ENCODE measurements around the gene GMEB2. TPM values are rescaled to one million over a fixed set of nuclear protein-coding genes. Genes with fewer than 3 reads are reported as not detected.
"Not testable (repeated sequence)": the region's sequence is repeated elsewhere in the genome, so short reads cannot be mapped to it uniquely, and the experiment has no call there.

GMEB2 gene
- total RNA-seq, 1 experiment from 2014 or later: 10.4 TPM

DNA sequence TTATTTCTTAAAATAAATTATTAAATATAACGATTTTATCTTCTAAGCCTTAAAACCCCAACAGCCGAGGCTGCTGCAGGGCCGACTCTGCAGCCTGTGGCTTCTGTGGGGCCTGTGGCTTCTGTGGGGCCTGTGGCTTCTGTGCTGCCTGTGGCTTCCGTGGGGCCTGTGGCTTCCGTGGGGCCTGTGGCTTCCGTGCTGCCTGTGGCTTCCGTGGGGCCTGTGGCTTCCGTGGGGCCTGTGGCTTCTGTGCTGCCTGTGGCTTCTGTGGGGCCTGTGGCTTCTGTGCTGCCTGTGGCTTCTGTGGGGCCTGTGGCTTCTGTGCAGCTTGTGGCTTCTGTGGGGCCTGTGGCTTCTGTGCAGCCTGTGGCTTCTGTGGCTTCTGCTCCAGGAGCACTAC is 25.2 kb downstream of the GMEB2 start:
- H3K36me3 ChIP-seq: peaks cover 39% of the 10 kb centered on the region
- H3K27me3 ChIP-seq (replicated peaks); H3K4me3 ChIP-seq; H3K27ac ChIP-seq; H3K4me1 ChIP-seq (replicated peaks); DNase-seq (ENCODE audit: low read depth in 1 of 2, low spot score in 2 of 2); H3K9me3 ChIP-seq (replicated peaks): not testable (repeated sequence)

DNA sequence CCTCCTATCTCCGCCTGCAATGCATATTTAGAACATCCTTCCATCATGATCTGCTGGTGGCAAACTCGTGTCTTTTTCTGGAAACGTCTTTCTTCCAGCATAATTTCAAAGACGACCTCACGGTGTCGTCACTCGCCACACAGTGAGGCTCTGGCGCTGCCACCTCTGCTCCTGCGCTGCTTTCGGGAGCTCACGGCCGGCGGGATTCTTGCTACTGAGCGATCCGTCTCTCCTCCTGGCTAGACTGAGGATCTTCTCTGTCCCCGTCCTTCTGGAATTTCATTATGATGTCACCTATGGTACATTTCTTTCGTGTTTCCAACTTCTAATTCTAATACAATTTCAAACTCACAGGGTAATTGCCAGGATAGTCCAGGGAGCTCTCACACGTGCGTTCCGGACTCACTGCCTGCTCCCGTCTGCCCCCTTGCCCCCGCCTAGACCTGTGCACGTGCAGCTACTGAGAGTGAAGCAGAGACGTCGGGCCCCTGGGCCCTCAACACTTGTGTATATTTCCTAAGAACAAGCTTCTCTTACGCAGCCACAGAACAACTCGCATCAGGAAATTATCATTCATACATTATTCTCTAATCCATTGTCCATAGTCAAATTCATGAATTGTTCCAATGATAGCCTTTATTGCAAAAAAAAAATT is 27.4 kb downstream of the GMEB2 start:
- H3K4me3 ChIP-seq: no peak overlapping the region
- H3K27ac ChIP-seq: no peak overlapping the region
- H3K9me3 ChIP-seq (replicated peaks): no peaks in the 10 kb centered on the region
- H3K4me1 ChIP-seq (replicated peaks): no peaks in the 10 kb centered on the region
- no peak for DNase-seq (ENCODE audit: low read depth in 1 of 2, low spot score in 2 of 2)
- H3K36me3 ChIP-seq: peaks cover 49% of the 10 kb centered on the region
- H3K27me3 ChIP-seq (replicated peaks): no peaks in the 10 kb centered on the region

DNA sequence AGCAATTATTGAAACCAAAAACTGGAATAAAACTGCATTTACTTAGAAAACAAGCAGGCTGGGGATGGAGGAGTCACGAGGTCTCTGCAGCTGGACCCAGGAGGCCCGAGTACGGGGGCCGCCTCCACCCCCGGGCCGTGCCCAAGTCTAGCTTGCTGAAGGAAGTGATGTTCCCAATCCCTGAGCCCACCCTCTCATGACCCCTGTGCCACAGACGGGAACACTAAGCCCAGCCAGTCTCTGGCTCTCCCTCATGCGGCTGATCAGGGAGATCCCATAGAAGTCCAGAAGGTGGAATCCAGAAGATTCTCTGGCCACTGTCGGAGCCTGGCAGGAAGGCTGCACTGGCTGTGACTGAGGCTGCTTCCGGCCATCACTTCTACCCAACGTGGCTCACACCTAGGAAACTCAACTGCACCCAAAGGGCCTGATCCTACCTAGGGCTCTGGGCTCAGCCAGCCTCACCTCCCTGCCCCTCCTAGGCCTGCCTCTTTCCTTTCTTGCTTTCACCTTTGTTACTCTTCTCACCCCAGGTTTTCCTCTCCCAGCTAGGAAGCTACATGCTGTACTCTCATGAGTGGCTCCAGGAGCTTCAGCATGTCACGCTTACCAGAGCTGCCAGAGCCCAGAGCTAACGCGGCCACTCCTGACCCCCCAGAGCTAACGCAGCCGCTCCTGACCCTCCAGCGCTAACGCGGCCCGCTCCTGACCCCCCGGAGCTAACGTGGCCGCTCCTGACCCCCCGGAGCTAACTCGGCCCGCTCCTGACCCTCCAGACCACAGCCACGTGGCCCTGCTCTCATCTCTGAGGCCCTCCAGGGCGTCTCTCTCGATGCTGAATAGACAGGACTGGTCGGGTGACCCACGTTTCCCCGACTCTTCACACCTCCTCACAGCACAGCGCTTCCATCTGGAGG is 28.2 kb downstream of the GMEB2 start:
- Histone ChIP-seq H3K36me3 (peaks cover 55% of the 10 kb centered on the region), H3K4me3 (no peak overlapping the region), H3K4me1 (replicated peaks) (no peaks in the 10 kb centered on the region), H3K9me3 (replicated peaks) (no peaks in the 10 kb centered on the region), H3K27ac (no peak overlapping the region), H3K27me3 (replicated peaks) (no peaks in the 10 kb centered on the region)
- no peak for DNase-seq (ENCODE audit: low read depth in 1 of 2, low spot score in 2 of 2)

DNA sequence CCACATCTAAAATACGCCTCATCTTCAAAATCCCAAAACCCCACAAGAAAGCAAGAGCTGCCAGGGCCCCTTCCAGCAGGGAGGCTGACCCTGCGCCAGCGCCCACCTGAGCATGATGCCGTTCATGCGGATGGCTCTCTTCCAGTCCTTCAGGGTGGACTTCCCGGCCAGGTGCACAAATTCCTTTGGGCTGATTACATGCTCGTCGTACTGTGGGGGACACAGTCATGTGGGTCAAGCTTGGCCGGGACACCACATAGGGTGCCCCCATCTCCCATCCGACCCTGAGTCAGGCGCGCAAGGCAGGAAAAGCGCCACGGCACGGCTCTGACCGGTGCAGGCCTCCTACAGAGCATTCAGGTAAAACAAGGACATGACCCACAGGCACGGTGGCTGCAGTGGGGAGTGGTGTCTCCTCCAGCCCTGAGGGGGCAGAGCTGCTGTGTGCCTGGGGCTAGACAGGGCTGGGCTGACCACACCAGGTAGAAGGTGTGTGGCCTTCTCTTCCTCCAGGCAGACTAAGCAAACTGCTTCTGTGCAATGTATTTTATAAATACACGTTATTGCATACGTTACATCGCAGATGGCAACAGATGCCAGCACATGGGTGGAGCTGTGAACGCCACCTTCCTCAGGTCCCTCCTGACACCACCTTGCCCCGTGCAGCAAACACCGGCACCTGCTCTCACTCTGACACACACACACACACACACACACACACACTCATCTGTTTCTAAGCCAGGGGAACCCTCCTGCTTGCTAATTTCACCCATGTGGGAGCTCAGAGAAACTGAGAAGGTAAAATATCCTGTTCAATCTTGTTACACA is 29.0 kb downstream of the GMEB2 start:
- Histone ChIP-seq H3K27ac (no peak overlapping the region), H3K27me3 (replicated peaks) (no peaks in the 10 kb centered on the region)

DNA sequence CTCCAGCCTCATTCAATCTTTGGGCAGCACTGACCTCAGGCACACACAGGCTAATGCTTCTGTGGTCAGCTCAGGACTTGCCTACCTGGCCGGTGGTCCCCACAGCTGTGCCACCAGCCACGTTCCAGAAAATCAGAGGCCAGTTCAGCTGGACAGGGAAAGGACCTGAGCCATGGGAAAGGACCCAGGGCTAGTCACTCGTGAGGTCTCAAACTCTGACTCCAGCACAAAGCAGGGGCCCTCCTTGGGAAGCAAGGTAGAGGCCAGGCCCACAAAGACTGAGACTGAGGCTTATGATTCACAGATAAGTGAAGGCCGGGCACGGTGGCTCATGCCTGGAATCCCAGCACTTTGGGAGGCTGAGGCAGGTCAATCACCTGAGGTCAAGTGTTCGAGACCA is 30.5 kb downstream of the GMEB2 start:
- Histone ChIP-seq H3K4me3 (no peak overlapping the region), H3K27ac (no peak overlapping the region), H3K9me3 (replicated peaks) (no peaks in the 10 kb centered on the region), H3K36me3 (peaks cover 66% of the 10 kb centered on the region), H3K4me1 (replicated peaks) (no peaks in the 10 kb centered on the region), H3K27me3 (replicated peaks) (no peaks in the 10 kb centered on the region)
- DNase-seq (ENCODE audit: low read depth in 1 of 2, low spot score in 2 of 2): no peak

More for the DNA sequence above, 29.0 kb downstream of the GMEB2 start:
- no peak for DNase-seq (ENCODE audit: low read depth in 1 of 2, low spot score in 2 of 2)
- H3K4me1 ChIP-seq (replicated peaks): no peaks in the 10 kb centered on the region
- H3K4me3 ChIP-seq: no peak overlapping the region
- H3K36me3 ChIP-seq: peaks cover 62% of the 10 kb centered on the region
- no peaks in the 10 kb centered on the region for H3K9me3 ChIP-seq (replicated peaks)

DNA sequence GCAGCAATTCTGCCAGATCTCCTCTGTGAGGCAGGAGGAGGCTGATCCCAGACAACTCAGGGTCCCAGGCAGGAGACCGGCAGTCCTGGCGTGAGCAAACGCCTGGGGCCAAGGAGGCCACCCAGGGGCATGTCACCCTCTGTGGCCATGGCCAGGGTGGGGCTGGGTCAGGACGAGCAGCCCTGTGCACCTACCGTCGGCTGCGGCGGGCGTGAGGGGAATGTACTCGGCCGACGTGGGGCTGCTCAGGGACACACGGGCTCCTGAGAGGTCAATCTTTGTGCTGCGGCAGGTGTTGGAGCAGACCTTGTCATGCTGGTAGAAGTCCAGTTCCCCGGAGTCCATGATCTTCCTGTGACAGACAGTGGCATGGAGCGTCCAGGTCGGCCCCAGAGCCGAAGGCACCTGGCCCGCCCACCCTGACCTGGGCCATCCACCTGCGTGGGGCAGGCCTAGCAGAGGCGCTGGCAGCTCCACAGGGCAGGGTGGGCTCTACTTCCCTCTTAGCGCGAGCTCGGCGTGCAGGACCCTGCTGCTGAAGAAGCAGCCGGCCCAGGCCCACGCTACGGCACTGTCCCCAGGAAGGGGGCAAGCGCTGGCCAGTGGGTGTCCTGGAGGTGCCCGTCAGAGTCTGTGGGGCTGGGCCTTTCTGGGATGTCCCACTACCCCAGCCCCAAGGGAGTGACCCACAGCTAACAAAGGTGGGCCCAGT is 31.3 kb downstream of the GMEB2 start:
- DNase-seq (ENCODE audit: low read depth in 1 of 2, low spot score in 2 of 2): no peak
- H3K9me3 ChIP-seq (replicated peaks): no peaks in the 10 kb centered on the region
- H3K27ac ChIP-seq: no peak overlapping the region
- H3K36me3 ChIP-seq: peaks cover 65% of the 10 kb centered on the region
- no peaks in the 10 kb centered on the region for H3K27me3 ChIP-seq (replicated peaks)
- H3K4me3 ChIP-seq: no peak overlapping the region
- no peaks in the 10 kb centered on the region for H3K4me1 ChIP-seq (replicated peaks)

DNA sequence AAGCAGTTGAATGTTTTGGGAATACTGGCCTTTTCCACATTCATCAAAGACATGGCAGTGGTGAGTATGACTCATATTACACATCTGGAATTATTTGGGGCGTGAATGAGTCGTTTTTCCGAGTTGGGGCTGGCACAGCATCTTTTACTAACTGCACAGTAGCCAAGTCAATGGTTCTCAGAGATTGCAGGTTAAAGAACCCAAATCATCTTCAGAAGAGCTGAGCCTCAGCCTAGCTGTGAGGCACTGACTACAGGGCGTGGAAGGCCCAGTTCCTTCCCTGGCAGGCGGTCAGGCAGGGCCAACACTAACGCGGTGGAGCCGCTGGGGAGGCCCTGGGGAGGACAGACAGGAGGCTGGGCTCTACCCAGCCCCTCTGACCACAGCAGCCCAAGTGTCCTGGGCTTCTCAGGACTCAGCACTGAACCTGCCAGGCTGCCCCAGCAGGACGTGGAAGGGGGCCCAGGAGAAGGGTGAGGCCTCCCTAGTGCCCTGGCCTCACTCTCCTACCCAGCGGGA is 32.8 kb downstream of the GMEB2 start:
- Histone ChIP-seq H3K9me3 (replicated peaks) (no peaks in the 10 kb centered on the region), H3K4me3 (no peak overlapping the region), H3K4me1 (replicated peaks) (no peaks in the 10 kb centered on the region), H3K27me3 (replicated peaks) (no peaks in the 10 kb centered on the region), H3K27ac (no peak overlapping the region), H3K36me3 (peaks cover 64% of the 10 kb centered on the region)
- DNase-seq (ENCODE audit: low read depth in 1 of 2, low spot score in 2 of 2): no peak

DNA sequence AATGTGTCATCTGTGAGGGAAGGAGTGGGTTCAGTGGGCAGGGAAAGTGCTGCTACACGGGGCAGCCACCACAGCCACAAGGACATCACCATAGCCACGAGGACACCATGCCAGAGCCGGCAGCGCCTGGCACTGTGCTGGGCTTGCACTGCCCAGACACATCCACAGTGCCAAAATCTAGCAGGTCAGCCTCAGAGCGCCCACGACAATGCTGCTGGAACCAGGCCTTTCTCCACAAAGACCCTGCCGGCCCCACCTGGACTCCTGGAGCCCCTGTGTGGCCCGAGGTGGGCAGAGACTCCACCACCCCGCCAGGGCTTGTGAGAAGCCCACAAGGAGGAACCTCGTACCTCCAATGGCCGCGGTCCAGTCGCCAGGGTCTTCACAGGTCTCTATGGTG is 34.2 kb downstream of the GMEB2 start:
- Histone ChIP-seq H3K4me1 (replicated peaks) (no peaks in the 10 kb centered on the region), H3K4me3 (no peak overlapping the region), H3K27me3 (replicated peaks) (no peaks in the 10 kb centered on the region), H3K27ac (no peak overlapping the region), H3K36me3 (peaks cover 67% of the 10 kb centered on the region), H3K9me3 (replicated peaks) (no peaks in the 10 kb centered on the region)
- no peak for DNase-seq (ENCODE audit: low read depth in 1 of 2, low spot score in 2 of 2)

DNA sequence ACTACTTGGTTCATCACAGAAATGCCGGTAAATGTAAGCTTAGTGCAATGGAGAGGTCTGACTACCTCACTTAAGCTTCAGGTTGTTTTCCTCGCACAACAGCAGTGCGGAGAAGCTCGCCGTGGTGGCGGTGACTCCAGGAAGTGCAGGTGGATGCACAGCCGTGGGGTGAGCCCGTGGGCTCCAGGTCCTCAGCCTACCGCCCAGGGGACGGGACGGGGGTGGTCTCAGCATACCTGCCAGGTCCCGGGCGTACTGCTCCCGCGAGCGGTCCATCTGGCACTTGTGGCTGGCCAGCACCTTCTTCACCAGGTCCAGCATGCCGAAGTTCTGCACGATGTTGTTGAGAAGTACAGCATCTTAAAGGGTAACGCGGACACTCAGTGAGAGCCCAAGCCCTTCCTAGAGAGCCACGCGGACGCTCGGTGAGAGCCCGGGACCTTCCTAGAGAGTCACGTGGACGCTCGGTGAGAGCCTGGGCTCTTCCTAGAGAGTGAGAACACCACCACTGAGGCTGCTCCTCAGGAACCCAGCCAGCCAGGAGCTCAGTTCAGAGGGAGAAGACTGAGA is 35.0 kb downstream of the GMEB2 start:
- no peaks in the 10 kb centered on the region for H3K9me3 ChIP-seq (replicated peaks)
- no peaks in the 10 kb centered on the region for H3K27me3 ChIP-seq (replicated peaks)
- H3K36me3 ChIP-seq: peaks cover 65% of the 10 kb centered on the region
- no peak overlapping the region for H3K27ac ChIP-seq
- no peak for DNase-seq (ENCODE audit: low read depth in 1 of 2, low spot score in 2 of 2)
- no peaks in the 10 kb centered on the region for H3K4me1 ChIP-seq (replicated peaks)
- H3K4me3 ChIP-seq: no peak overlapping the region

DNA sequence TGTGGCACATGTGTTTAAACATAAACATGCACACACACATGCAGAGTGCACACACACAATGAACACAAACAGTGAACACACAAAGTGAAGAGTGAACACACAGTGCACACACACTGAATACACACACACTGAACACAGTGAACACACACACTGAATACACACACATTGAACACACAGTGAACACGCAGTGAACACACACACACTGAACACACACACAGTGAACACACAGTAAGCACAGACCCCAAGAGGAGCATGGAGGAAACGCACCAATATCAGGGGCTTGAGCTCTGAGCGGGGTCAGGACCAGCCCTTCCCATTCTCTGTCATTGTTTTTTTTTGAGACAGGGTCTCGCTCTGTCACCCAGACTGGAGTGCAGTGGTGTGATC is 35.8 kb downstream of the GMEB2 start:
- no peaks in the 10 kb centered on the region for H3K9me3 ChIP-seq (replicated peaks)
- no peaks in the 10 kb centered on the region for H3K27me3 ChIP-seq (replicated peaks)
- no peak overlapping the region for H3K27ac ChIP-seq
- no peak overlapping the region for H3K4me3 ChIP-seq
- H3K36me3 ChIP-seq: peaks cover 63% of the 10 kb centered on the region
- no peak for DNase-seq (ENCODE audit: low read depth in 1 of 2, low spot score in 2 of 2)
- no peaks in the 10 kb centered on the region for H3K4me1 ChIP-seq (replicated peaks)

DNA sequence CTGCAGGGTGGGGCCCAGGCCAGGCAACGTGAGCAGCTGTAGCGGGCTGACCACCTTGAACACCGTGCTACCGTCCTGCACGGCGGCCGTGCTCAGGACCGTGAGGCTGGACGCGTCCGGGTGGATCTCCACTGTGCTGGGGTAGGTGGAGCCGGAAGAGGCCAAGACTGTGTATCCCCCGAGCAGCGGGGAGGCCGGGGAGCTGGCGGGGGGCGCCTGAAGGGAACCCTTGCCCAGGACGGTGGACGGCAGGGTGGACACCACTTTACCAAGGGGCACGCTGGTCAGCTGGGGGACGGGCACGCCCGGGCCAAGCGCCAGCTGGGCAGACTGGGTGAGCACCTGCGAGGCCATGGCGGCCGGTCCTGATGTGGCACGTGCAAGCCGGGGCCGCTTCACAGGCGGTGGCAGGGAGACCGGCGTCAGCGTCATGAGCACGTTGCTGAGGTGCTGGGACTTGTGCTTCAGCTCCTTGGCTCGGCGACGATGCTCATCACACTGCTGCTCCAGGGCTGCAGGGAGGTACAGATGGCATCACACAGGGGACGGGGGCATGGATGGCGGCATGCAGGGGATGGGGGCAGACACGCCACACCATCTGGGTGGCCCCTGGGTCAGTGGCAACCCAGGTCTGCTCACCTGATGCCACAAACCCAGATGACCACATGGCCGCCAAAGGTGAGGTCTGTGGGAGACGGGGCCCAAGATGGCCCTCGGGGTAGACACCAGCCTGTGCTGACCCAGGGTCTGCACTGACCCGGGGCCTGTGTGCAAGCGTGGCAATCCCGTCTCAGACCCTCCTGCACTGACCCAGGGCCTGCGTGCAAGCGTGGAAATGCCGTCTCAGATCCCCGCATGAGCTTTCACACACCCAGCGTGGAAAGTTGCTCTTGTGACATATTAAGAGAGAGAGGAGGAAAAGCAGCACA is 36.4 kb downstream of the GMEB2 start:
- no peak overlapping the region for H3K27ac ChIP-seq
- H3K27me3 ChIP-seq (replicated peaks): no peaks in the 10 kb centered on the region
- H3K4me3 ChIP-seq: no peak overlapping the region
- no peaks in the 10 kb centered on the region for H3K9me3 ChIP-seq (replicated peaks)
- H3K36me3 ChIP-seq: peaks cover 60% of the 10 kb centered on the region
- no peak for DNase-seq (ENCODE audit: low read depth in 1 of 2, low spot score in 2 of 2)
- no peaks in the 10 kb centered on the region for H3K4me1 ChIP-seq (replicated peaks)
